HG02973 (cell line): Measurements from ENCODE around the gene CLEC11A.
"Not testable (repeated sequence)": the region's sequence is repeated elsewhere in the genome, so short reads cannot be mapped to it uniquely, and the experiment has no call there.

Experiments used
- ATAC-seq: cut with Tn5 transposase; IDR thresholded peaks from one replicate; pipeline ENCODE4 v1.9.1; 2021; ENCODE audit warnings: moderate library complexity; ENCODE audit not compliant: unreplicated experiment

CLEC11A gene

DNA sequence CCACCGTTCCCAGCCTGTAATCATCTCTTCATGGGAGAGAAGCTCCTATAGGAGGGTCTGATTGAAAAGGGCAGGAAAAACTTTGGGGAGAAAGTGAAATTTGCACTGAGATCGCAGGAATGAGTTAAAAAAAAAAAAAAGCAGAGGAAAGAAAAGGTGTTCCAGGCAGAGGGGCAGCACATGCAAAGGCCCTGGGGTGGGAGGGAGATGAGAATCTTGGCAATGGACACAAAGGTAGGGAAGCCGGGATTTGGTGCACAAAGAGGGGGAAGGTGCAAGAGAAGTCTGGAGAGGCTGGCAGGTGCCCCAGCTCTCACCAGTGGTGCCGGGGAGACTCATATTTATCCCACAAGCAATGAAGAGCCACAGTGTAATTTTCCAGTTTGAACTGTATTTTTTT, 30.7 kb downstream of the CLEC11A start:
- ATAC-seq, result no peak

DNA sequence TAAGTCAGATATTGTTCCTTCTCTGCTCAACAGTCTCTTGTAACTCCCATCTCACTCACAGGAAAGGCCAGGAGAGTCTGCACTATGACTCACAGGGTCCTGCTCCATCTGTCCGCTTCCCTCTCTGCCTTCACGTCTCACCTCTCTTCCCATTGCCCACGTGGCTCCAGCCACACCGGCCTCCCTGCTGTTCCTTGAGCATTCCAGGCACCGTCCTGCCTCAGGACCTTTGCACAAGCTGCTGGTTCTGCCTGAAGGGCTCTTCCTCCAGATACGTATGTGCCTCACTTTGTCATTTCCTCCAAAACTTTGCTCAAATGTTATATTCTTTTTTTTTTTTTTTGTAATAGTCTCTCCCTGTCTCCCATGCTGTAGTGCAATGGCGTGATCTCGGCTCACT, 33.1 kb downstream of the CLEC11A start:
- not testable (repeated sequence) for ATAC-seq

DNA sequence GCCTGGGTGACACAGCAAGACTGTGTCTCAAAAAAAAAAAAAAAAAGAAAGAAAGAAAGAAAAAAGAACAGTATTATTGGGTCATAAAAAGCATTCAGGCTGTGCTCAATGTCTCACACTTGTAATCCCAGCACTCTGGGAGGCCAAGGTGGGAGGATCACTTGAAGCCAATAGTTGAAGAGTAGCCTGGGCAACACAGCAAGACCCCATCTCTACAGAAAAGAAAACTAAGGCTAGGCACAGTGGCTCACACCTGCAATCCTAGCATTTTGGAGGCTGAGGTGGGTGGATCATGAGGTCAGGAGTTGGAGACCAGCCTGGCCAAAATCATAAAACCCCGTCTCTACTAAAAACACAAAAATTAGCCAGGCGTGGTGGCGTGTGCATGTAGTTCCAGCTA, 34.5 kb downstream of the CLEC11A start:
- not testable (repeated sequence) for ATAC-seq

DNA sequence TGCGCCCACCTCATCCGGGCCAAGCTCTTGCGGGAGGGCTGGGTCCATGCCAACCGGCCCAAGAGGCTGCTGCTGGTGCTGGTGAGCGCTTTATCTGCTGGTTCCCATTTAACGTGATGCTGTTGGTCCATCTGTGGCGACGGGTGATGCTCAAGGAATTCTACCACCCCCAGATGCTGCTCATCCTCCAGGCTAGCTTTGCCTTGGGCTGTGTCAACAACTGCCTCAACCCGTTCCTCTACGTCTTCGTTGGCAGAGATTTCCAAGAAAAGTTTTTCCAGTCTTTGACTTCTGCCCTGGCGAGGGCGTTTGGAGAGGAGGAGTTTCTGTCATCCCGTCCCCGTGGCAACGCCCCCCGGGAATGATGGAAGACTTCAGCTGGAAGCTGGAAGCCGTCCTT, 35.9 kb downstream of the CLEC11A start:
- not testable (repeated sequence) for ATAC-seq

DNA sequence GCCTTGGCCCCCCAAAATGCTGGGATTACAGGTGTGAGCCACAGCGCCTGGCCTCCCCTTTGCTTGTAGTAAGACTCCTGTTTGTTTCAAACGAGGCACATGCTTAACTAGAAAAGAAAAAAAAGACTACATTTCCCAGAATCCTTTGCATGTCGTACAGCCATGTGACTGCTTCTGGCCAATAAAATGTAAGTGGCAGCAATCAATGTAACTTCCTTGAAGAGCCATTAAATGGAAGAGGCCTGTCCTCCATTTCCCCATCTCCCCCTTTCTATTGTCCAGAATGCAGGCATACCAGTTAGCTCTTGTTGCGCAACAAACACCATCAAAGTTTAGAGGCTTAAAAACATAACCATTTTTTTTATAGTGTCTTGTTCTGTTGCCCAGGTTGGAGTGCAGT, 36.7 kb downstream of the CLEC11A start:
- ATAC-seq, result no peak

DNA sequence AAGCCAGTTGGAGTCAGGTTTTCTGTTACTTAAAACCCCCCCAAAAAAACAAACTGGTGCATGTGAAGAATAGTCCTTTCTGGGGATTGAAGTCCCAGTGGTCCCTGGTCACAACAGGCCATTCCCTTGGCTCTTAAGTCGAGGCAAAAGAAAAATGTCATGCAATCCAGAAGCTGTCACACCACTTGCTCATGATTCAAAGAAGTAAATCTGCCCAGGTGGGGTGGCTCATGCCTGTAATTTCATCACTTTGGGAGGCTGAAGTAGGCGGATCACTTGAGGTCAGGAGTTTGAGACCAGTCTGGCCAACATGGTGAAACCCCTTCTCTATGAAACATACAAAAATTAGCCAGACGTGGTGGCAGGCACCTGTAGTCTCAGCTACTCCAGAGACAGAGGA, 38.3 kb downstream of the CLEC11A start:
- ATAC-seq, result not testable (repeated sequence)

DNA sequence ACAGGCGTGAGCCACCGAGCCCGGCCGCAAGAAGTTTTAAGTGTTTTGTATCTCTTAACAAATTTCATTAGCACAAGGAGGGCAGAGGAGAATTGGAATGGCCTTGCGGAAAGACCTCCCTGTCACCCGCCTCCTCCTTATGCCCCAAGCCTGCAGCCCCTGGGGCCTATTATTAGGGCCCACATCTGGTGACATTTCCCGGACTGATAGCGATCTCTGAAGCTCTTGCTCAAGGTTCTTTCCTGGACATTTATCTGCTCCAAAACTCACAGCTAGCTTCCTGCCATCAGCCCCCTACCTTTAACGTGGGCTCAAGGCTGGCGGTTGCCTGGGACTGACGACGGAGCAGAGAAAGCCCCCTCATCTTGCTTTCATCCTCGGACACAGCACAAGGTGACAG, 40.4 kb downstream of the CLEC11A start:
- ATAC-seq, result not testable (repeated sequence)

DNA sequence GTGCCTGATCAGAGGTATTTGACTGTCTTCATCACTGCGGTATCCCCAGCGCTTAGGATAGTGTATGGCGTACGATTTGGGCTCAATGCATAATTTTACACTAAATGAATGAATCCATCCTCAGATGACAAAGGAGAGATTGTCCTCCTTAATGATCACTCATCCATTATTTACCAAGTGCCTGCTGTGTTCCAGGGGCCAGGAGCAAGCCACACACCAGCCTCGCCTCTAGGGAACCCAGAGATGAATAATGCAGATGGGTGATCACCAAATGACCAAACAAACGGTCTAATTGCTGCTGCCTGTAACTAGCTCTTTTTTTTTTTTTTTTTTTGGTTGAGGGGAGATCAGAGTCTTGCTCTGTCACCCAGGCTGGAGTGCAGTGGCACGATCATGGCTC, 41.2 kb downstream of the CLEC11A start:
- no peak for ATAC-seq

DNA sequence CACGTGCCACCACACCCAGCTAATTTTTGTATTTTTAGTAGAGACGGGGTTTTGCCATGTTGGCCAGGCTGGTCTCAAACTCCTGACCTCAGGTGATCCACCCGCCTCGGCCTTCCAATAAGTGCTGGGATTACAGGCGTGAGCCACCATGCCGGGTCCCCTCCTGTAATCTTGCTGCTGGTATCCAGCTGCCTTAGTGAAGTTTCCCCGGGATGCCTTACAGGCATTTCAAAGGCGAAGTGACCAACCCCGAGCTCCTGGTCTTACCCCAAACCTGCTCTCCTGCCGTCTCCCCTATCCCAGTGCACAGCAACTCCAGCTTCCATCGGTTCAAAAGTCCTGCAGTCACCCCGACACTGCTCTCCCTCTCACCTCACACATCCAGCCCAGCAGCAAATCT, 43.6 kb downstream of the CLEC11A start:
- ATAC-seq, result not testable (repeated sequence)

DNA sequence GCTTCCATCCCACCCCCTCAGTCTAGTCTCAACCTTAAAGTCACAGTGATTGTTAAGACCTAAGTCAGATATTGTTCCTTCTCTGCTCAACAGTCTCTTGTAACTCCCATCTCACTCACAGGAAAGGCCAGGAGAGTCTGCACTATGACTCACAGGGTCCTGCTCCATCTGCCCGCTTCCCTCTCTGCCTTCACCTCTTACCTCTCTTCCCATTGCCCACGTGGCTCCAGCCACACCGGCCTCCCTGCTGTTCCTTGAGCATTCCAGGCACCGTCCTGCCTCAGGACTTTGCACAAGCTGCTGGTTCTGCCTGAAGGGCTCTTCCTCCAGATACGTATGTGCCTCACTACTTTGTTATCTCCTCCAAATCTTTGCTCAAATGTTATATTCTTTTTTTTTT, 44.1 kb downstream of the CLEC11A start:
- not testable (repeated sequence) for ATAC-seq

DNA sequence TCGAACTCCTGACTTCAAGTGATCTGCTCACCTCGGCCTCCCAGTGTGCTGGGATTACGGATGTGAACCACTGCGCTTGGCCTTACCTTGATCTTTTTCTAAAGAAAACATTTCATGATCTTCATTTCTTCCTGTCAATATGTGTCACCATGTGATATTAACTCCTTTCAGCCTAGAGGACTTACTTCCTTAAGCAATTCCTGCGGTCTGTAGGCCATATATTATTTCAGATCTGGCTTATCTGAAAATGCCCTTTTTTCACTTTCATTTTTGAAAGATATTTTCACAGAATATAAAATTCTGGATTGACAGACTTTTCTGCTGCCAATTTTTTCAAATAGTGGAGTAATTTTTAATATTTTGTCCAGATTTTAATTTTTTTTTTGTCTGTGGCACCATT, 45.1 kb downstream of the CLEC11A start:
- no peak for ATAC-seq

DNA sequence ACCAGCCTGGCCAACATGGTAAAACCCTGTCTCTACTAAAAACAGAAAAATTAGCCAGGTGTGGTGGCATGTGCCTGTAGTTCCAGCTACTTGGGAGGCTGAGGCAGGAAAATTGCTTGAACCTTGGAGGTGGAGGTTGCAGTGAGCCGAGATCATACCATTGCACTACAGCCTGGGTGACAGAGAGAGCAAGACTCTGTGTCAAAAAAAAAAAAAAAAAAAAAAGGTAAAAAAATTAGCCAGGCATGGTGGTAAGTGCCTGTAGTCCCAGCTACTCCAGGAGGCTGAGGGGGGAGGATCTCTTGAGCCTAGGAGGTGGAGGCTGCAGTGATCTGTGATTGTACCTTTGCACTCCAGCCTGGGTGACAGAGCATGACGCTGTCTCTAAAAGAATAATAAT, 47.0 kb downstream of the CLEC11A start, which contains the start of gene GPR32:
TSS of gene GPR32 (plus strand) at position 301 of the 400 bp plus-strand sequence. CDS start 137 bp downstream, outside the sequence.
- not testable (repeated sequence) for ATAC-seq

DNA sequence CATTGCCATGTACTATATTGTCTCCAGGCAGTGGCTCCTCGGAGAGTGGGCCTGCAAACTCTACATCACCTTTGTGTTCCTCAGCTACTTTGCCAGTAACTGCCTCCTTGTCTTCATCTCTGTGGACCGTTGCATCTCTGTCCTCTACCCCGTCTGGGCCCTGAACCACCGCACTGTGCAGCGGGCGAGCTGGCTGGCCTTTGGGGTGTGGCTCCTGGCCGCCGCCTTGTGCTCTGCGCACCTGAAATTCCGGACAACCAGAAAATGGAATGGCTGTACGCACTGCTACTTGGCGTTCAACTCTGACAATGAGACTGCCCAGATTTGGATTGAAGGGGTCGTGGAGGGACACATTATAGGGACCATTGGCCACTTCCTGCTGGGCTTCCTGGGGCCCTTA, 47.7 kb downstream of the CLEC11A start:
- ATAC-seq, result no peak

DNA sequence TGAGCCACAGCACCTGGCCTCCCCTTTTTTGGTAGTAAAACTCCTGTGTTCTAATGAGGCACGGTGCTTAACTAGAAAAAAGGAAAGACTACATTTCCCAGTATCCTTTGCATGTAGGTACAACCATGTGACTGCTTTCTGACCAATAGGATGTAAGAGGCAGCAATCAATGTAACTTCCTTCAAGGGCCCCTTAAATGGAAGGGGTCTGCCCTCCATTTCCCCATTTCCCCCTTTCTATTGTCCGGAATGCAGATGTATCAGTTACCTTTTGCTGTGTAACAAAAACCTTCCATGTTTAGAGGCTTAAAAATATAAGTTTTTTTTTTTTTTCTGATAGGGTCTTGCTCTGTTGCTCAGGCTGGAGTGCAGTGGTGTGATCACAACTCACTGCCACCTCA, 49.3 kb downstream of the CLEC11A start:
- ATAC-seq, result no peak

DNA sequence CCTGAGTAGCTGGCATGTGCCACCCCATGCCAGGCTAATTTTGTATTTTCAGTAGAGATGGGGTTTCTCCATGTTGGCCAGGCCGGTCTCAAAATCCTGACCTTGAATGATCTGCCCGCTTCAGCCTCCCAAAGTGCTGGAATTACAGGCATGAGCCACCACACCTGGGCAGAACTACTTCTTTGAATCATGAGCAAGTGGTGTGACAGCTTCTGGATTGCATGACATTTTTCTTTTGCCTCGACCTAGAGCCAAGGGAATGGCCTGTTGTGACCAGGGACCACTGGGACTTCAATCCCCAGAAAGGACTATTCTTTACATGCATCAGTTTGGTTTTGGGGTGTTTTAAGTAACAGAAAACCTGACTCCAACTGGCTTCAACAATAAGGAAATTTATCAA, 49.7 kb downstream of the CLEC11A start:
- not testable (repeated sequence) for ATAC-seq

DNA sequence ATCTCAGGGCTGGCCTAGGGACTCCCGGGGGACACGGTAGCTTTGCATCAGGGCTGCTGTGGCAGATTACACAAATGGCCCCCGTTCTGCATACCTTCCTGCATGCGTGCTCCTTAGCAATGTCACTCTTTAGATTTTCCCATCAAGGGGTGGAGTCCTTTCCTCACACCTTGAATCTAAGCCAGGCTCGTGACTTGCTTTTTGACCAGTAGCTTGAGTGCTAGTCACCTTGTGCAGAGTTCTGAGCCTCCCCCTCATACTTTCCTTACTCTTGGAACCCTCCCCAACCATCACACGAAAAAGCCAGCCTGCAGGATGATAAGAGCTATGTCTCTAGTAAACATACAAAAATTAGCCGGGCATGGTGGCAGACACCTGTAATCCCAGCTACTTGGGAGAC, 50.3 kb downstream of the CLEC11A start:
- ATAC-seq, result not testable (repeated sequence)
